SHP77 (cell line): ENCODE results near the gene SMNDC1.

ENCODE experiments used
- DNase-seq, 2 experiments: peaks; one replicate each; lab custom pipeline; 2025; lab: John Stamatoyannopoulos, UW

The SMNDC1 gene

DNA sequence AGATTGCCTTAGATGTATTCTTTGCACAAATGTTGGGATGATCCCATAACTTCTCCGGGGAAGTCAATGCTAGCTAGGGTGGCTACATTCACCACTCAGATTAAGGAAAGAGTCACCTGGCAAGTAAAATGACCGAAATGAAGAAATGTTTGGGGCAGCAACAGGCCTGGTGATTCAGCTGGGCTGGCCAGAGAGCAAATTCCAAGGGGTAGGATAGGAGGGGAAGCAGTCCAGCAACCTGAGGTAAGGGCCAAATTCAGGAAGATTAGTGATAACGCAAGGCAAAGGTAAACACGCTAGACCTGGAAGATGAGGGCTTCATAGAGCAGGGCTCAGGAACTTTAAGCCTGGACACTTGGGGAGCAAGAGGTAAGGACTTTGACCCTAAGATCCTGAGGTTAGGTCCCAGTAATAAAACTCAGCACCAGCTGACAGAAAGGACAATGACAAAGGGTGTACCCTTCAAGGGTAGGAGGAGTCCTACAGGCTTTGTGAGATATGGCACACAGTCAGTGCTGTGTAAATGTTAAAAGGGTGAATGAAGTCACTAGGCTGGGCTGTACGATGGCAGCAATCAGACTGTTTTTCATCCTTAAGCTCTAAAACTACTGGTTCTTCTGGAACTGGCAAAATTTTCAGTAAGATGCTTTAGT, 22.7 kb upstream of the SMNDC1 start:
- DNase-seq = no peak

- no peak for DNase-seq
Observed at GRCh38 chr10:110326351-110327032, 21.8 kb upstream of the SMNDC1 start.

DNA sequence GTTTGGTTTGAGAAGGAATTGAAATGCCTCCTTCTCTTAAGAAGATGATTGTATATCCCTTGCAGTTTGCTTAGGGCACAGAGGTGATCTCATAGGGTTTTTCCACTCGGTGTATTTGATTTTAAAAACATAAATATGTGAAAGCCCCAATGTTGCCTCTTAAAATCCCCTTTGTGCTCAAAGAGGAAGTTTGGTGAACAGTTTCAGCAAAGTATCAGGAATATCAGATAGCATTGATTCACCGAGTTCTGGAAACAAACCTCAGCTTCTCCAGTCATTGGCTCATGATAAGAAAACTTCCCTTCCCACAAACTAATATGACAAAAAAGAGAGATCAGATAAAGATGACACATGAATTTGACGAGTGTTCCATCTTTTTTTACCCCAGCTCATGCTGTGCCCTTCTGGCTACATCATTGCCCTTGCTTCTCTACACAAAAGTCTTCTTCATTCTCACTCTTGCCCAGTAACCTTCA, 20.1 kb upstream of the SMNDC1 start:
- DNase-seq = no peak

GRCh38 chr10:110324201-110324804, 19.6 kb upstream of the SMNDC1 start:
- no peak for DNase-seq

GRCh38 chr10:110323503-110323902, 18.8 kb upstream of the SMNDC1 start:
- no peak for DNase-seq

DNA sequence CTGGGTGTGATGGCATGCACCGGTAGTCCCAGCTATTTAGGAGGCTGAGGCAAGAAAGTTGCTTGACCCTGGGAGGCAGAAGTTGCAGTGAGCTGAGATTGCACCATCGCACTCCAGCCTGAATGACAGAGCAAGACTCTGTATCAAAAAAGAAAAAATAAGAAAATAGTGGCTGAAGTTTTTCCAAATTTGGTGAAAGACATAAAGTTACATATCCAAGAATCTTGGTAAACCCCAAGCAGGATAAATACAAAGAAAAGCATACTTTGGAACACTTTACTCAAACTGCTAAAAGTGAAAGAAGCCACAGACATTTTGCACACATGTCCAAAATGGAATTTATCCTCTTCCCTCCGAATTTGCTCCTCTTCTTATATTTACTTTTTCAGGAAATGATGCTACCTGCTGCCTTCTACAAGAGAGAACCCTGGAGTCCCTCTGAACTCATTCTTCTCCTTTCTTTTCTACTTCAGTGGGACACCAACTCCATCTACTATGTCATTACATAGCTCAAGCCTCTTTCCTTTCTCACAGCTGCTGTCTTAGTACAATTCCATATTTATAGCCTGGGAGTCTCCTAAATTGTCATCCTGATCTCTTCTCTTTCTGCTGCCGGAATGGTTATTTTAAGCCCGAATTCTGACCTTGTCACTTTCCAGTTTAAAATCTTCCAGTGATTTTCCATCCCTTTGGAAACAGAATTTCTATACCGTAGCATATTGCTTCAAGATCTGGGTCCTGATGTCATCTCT, 17.3 kb upstream of the SMNDC1 start:
- no peak for DNase-seq

GRCh38 chr10:110317866-110318850, 13.4 kb upstream of the SMNDC1 start:
- no peak for DNase-seq

DNA sequence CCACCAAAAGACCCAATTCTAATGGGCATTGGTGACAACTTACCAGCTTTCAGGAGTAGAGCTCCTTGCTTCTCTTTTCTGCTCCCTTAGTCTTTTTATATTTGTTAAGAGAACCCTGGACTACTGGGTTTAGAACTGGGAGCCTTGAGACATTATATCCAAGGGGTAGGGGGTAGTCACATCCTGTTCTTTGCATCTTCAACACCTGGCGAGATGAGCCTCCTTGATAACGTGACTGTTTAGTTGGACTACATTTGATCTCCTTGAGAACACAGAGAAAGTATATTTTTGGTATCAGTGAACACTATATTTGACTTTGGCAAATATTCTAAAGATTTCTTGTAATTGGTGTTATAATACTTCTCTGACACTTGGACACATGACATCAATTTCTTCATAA, 9.0 kb upstream of the SMNDC1 start:
- no peak for DNase-seq

DNA sequence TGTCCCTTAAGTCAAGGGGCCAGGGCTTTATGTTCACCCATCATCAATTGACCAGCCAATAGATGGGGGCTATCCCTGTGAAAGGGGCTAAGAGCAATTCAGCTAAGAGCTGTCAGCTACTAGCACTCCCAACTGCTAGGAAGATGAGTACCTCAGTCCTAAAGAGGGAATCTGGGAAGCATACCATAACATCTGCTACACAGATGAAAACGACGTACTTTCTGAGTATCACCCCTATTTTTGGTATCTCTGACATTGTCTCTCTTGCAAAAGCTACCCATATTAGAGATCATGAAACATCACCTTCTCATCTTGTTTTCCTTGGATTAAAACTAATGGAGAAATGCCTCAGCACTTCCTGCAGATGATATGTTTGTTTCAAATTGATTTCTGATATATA, 7.5 kb upstream of the SMNDC1 start:
- DNase-seq = no peak

DNA sequence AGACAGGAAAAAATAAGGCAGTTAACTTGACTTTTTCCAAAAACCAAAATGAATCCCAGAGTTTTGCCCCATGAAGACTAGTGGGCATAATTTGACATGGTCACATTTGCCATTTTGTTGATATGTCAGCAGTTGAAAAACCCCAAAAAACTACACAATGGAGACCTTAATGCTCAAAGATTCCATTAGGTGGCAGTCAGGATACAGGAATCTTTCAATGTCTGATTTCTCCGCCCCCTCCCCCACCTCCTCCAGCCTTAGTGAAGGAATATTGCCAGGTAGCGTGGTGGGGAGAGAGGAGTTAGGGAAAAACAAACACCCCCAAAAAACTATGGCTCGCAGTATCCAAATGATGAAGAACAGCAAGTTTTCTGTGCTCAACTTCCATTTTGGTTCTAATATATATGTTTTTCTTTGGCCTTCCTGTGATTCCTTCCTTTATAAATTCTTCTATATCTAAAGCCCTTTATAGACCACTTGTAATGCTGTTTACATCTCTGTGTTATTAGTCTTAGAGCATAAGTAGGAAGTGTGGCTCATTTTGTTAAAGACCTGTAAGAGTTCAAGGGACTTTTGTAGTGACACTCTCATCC, 6.7 kb upstream of the SMNDC1 start:
- DNase-seq = peak; percentile 51 to 64

DNA sequence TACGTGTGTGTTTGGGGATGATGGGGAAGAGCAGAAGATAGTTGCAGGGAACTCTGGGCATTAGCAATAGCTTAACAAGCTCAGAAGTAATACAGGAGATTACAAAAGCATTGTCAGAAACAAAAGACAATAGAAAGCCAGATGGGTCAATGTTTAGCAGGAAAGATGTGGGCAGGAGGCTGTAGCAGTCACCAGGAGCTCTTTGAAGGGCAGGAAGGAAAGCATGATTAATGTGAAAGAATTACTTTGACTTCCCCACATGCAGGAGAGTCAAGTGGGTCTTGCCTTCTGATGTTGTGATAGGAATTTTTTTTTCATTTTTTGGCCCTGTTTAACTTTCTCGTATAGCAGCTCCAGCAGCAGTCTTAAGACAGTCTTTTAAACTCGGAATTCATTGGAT, 6.0 kb upstream of the SMNDC1 start:
- no peak for DNase-seq

DNA sequence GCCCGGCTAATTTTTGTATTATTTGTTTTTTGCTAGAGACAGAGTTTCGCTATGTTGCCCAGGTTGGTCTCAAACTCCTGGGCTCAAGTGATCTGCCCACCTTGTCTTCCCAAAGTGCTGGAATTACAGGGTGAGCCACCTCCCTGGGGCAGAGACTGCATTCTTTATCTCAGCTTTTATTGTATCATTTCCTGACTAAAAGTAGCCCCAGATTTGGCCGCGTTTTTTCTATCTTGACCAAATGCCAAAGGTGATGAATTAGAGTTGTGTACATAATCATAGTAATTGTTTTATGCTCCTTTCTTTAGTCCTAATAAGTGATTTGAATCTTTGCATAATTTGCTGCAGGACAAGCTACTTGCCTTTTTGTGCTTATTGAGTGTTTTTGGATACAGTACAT, 3.1 kb upstream of the SMNDC1 start:
- no peak for DNase-seq

GRCh38 chr10:110306452-110306768, 1.7 kb upstream of the SMNDC1 start:
- DNase-seq = no peak

GRCh38 chr10:110305767-110306451, 1.2 kb upstream of the SMNDC1 start:
- DNase-seq = peak; percentile 78

- DNase-seq = no peak
Observed at GRCh38 chr10:110304394-110304779, 333 bp downstream of the SMNDC1 start.

- DNase-seq = no peak
Observed at GRCh38 chr10:110303681-110304080, 1.0 kb downstream of the SMNDC1 start.

DNA sequence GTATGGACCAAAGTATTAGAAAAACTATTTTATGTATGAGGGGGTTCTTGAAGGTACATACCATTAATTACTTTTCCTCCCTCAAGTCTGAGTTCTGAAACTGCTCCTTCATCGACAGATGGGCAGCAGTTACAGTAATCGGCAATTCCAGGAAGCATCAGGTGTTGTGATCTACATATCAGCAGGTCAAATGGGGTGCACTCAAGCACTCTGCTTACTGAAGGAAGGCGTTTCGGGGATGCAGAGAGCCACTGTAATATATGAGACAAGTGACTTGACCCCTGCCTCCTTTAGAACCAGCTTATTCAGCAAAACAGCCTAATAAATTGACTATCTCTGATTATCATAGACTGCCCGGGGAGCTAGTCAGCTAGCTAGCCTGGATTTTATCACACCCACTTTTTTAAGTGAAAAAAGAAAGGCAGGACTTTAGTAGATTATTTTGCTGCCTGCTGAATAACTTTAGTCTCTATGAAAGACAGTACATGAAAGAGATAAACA, 4.2 kb downstream of the SMNDC1 start:
- DNase-seq = no peak

DNA sequence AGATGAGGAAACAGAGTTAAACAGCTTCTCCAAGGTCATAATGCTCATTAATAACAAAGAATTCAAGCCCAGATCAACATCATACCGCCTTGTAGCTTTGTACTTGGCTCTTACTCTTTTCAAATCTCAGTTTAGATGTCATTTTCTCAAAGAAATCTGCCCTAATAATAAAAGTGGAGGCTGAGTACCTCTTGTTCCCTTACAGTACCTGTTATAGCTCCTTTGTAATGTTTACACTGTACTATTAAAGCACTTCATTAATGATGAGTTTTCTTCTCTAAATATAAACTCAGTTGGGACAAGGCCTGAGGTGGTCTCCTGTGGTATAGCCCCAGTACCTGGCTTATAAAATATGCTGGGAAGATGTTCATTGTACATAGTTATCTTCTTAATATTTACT, 7.8 kb downstream of the SMNDC1 start:
- no peak for DNase-seq

DNA sequence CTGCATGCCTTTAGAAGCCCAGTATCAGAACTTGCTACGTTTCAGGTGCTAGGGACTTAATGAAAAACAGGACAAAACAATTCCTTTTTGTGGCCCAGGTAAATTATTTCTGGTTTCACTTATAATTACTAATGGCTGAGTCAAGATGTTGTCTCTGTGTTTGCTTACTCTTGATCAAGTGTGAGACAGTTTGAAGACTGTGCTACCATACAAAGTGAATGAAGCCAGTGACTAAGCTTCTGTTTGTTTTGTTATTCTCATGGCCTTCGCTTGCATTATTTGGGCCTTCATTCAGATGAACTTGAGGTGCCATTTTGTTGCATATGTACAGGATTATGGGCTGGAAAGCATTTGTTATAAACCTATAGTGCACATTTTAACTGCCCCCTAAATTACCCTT, 17.9 kb downstream of the SMNDC1 start:
- DNase-seq = no peak

DNA sequence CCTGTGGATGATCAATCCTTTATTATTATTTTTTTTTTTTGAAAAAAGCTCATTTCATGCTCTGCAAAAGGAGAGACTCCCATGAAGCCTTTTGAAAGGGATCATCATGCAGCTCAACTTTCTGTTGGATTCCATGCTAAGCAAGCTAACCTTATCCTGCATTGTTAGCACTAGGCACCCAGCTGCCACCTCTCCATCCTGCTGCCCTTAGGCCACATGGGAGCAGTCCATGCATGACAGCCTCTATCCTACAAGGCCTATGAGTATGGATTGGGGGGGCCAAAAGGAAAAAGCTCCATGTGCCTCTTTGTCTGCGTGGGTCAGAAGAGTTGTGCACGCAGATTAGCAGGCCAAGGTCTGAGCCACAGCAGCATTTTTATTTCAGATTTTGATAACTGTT, 19.2 kb downstream of the SMNDC1 start:
- DNase-seq = no peak
